Sigmoid colon (tissue), 7 donors: ENCODE results near the gene LCLAT1. TPM values are rescaled to one million over a fixed set of nuclear protein-coding genes. Genes with fewer than 3 reads are reported as not detected.

Experiments used
- DNase-seq: peaks from one replicate; pipeline ENCODE4 v3.0.0-alpha.2; 2019
- H3K27ac ChIP-seq, 4 donors: fragments of 200-600 bp; sonication (generic); one replicate each; pipeline ENCODE4 v1.5.1; 2016 to 2019; ENCODE audit warnings: mild to moderate bottlenecking in 1 of 4
- H3K27me3 ChIP-seq, 3 donors: fragments of 200-600 bp; sonication (generic); one replicate each; pipeline ENCODE4 v1.5.1; 2019; ENCODE audit warnings: mild to moderate bottlenecking in 1 of 3
- H3K36me3 ChIP-seq, 4 donors: fragments of 200-600 bp; sonication (generic); one replicate each; pipeline ENCODE4 v1.5.1; 2016 to 2019
- H3K4me1 ChIP-seq, 4 donors: fragments of 200-600 bp; sonication (generic); one replicate each; pipeline ENCODE4 v1.5.1; 2017 to 2019
- H3K4me3 ChIP-seq, 4 donors: fragments of 200-600 bp; sonication (generic); one replicate each; pipeline ENCODE4 v1.5.1; 2017 to 2019; ENCODE audit warnings: mild to moderate bottlenecking in 2 of 4, moderate library complexity in 1 of 4
- H3K9me3 ChIP-seq, 4 donors: fragments of 200-600 bp in 3 of 4; sonication (generic) in 3 of 4; one replicate each; pipeline versions ENCODE4 v1.5.1 to v1.6.1; 2013 to 2019
- CTCF ChIP-seq, 4 experiments: fragments of 450-650 bp in 3 of 4; fragments of 200-600 bp in 1 of 4; IDR thresholded peaks; one replicate each; pipeline ENCODE4 v1.5.1; 2016 to 2019; ENCODE audit warnings: antibody characterized with exemption in 4 of 4, mild to moderate bottlenecking in 3 of 4, moderate library complexity in 2 of 4
- EP300 ChIP-seq, 4 donors: sonication (generic); formaldehyde crosslinking; IDR thresholded peaks; one replicate each; pipeline ENCODE4 v1.6.1; 2017; ENCODE audit warnings: antibody characterized with exemption in 4 of 4
- POLR2A ChIP-seq, 2 donors: fragments of 450-650 bp; IDR thresholded peaks; one replicate each; pipeline ENCODE4 v1.6.1; 2016; ENCODE audit warnings: antibody characterized with exemption in 2 of 2, mild to moderate bottlenecking in 2 of 2, moderate library complexity in 2 of 2
- POLR2AphosphoS5 ChIP-seq, 4 donors: sonication (generic); formaldehyde crosslinking; IDR thresholded peaks; one replicate each; pipeline ENCODE4 v1.6.1; 2017; ENCODE audit warnings: antibody characterized with exemption in 4 of 4
- WGBS, 2 donors: extraction: QIAGEN DNeasy Blood & Tissue Kit; methylation state at CpG; one replicate each; pipeline ENCODE4 v1.1.7; 2013; 5-methylcytosine and 5-hydroxymethylcytosine counted together
- intact Hi-C: fragments of 100-400 bp; cut with DNase I; formaldehyde crosslinking; loops from one replicate; pipeline ENCODE4 v1.15.1; 2023
- polyA plus RNA-seq, 3 donors: library from polyadenylated mRNA; stranded (reverse); fragments of 200-250 nt; gene quantifications; one replicate each; pipeline ENCODE4 v1.2.3, GENCODE V29; 2013
- total RNA-seq, 4 donors: library from RNA; depleted of rRNA; stranded (reverse); fragments of >200 nt; gene quantifications; one replicate each; pipeline ENCODE4 v1.1.0, GENCODE V29; 2016
- donor health status: healthy with polysubstance abuse.
- donor health status: Bipolar disorder and iron deficiency.
- donor health status: healthy.

LCLAT1 gene
- total and polyA plus RNA-seq, 7 donors = 1.2 to 17.2 (median 10.0) TPM

GRCh38 chr2:30590407-30590806 is 143.4 kb downstream of the LCLAT1 start:
- 84 to 96% methylated on average over 1 of the region's 1 CpG for WGBS, 2 donors
- no peak for TF ChIP-seq EP300 (IDR thresholded peaks at IDR 0.05)
- no peak for TF ChIP-seq CTCF (IDR thresholded peaks at IDR 0.05)
- TF ChIP-seq POLR2AphosphoS5 (IDR thresholded peaks at IDR 0.05) = no peak
- TF ChIP-seq POLR2A (IDR thresholded peaks at IDR 0.05) = no peak
- no peak for DNase-seq
- H3K36me3 ChIP-seq = no peaks in the 10 kb centered on the region
- no peaks in the 10 kb centered on the region for H3K27me3 ChIP-seq
- H3K4me3 ChIP-seq = no peak overlapping the region
- no peaks in the 10 kb centered on the region for H3K9me3 ChIP-seq
- H3K27ac ChIP-seq = no peak overlapping the region
- H3K4me1 ChIP-seq = peaks cover 0 to 10% (median 0%) of the 10 kb centered on the region in 4 donors
- intact Hi-C loops = no loop called here

- H3K27me3 ChIP-seq = no peaks in the 10 kb centered on the region
- 92 to 96% methylated on average over 2 of the region's 2 CpGs for WGBS, 2 donors
- H3K4me1 ChIP-seq = peaks cover 0 to 10% (median 0%) of the 10 kb centered on the region in 4 donors
- no peaks in the 10 kb centered on the region for H3K9me3 ChIP-seq
- no peak for DNase-seq
- H3K27ac ChIP-seq = no peak overlapping the region
- TF ChIP-seq CTCF (IDR thresholded peaks at IDR 0.05) (no peak), POLR2A (IDR thresholded peaks at IDR 0.05) (no peak), EP300 (IDR thresholded peaks at IDR 0.05) (no peak), POLR2AphosphoS5 (IDR thresholded peaks at IDR 0.05) (no peak)
- H3K4me3 ChIP-seq = no peak overlapping the region
- no peaks in the 10 kb centered on the region for H3K36me3 ChIP-seq
- intact Hi-C loops = no loop called here
Observed at GRCh38 chr2:30591186-30591585, 144.1 kb downstream of the LCLAT1 start.

GRCh38 chr2:30601375-30601774 is 154.3 kb downstream of the LCLAT1 start:
- WGBS, 2 donors = 75 to 79% methylated on average over 1 of the region's 1 CpG
- H3K27ac ChIP-seq = no peak overlapping the region
- H3K9me3 ChIP-seq = no peaks in the 10 kb centered on the region
- H3K4me3 ChIP-seq = no peak overlapping the region
- H3K4me1 ChIP-seq = no peaks in the 10 kb centered on the region
- no peaks in the 10 kb centered on the region for H3K36me3 ChIP-seq
- intact Hi-C loops = no loop called here
- TF ChIP-seq POLR2A (IDR thresholded peaks at IDR 0.05) (no peak), CTCF (IDR thresholded peaks at IDR 0.05) (no peak), EP300 (IDR thresholded peaks at IDR 0.05) (no peak)
- H3K27me3 ChIP-seq = no peaks in the 10 kb centered on the region
- DNase-seq = no peak

GRCh38 chr2:30605197-30605596 is 158.2 kb downstream of the LCLAT1 start:
- no peak for DNase-seq
- no peaks in the 10 kb centered on the region for H3K27me3 ChIP-seq
- H3K36me3 ChIP-seq = no peaks in the 10 kb centered on the region
- H3K4me1 ChIP-seq = no peaks in the 10 kb centered on the region
- no peak overlapping the region for H3K27ac ChIP-seq
- no peak overlapping the region for H3K4me3 ChIP-seq
- TF ChIP-seq POLR2A (IDR thresholded peaks at IDR 0.05) (no peak), POLR2AphosphoS5 (IDR thresholded peaks at IDR 0.05) (no peak), CTCF (IDR thresholded peaks at IDR 0.05) (no peak), EP300 (IDR thresholded peaks at IDR 0.05) (no peak)
- H3K9me3 ChIP-seq = no peaks in the 10 kb centered on the region
- 88 to 90% methylated on average over 3 of the region's 3 CpGs for WGBS, 2 donors
- intact Hi-C loops = no loop called here

- TF ChIP-seq POLR2AphosphoS5 (IDR thresholded peaks at IDR 0.05) = no peak
- TF ChIP-seq EP300 (IDR thresholded peaks at IDR 0.05) = no peak
- no peak for TF ChIP-seq POLR2A (IDR thresholded peaks at IDR 0.05)
- TF ChIP-seq CTCF (IDR thresholded peaks at IDR 0.05) = no peak
- intact Hi-C loops = no loop called here
- WGBS, 2 donors = 95 to 98% methylated on average over 1 of the region's 1 CpG
- Histone ChIP-seq H3K4me1 (peaks cover 0 to 11% (median 0%) of the 10 kb centered on the region in 4 donors), H3K36me3 (no peaks in the 10 kb centered on the region), H3K27ac (no peak overlapping the region), H3K4me3 (no peak overlapping the region), H3K9me3 (no peaks in the 10 kb centered on the region), H3K27me3 (no peaks in the 10 kb centered on the region)
- DNase-seq = no peak
Observed at GRCh38 chr2:30608643-30609042, 161.6 kb downstream of the LCLAT1 start.
